GM19238 (cell line): ENCODE data around the gene MTOR.
"Not testable (repeated sequence)": the region's sequence is repeated elsewhere in the genome, so short reads cannot be mapped to it uniquely, and the experiment has no call there.

ENCODE experiments used
- DNase-seq: peaks from one replicate; pipeline ENCODE4 v3.0.0; 2011; ENCODE audit warnings: low spot score; ENCODE audit not compliant: insufficient read length

The MTOR gene

DNA sequence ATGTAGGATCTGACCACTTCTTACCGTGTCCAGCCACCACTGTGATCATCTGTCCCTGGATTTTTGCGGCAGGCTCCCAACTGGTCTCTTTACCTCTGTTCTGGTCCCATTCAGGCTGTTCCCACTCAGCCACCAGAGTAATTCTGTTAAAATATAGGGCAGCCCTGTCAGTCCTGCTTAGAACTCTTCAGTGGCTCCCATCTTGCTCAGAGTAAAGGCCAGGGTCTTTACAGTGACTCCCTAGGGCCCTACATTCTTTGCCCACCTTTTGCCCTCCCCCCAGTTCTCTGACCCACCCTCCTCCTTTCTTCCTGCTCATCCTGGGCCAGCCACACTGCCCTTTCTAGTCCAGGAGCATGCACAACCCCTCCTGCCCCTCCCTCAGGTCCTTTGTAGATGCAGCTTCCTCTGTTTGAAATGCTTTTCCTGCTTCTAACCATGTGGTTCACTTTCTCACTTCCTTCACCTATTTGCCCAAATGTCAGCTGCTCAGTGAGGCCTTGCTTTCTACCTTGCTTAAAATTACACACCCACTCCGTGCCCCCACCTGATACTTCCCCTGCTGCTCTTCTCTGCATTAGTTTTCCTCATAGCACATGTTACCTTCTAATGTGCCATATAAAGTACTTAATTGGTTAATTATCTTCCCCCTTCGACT is 18.5 kb upstream of the MTOR start:
- no peak for DNase-seq

DNA sequence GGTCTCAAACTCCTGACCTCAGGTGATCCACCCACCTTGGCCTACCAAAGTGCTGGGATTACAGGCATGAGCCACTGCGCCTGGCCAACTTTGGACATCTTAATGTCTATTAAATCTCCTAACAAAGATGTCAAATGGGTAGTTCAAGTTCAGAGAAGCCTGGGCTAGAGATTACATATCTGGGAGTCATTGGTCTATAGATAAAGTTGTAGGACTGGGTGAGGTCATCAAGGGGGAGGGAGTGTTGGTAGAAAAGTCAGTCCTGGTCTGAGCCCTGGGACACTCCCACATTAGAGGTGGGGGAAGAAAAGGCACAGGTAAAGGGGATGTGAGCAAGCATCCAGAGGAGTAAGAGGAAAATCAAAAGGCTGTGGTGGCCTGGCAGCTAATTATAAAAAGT is 17.3 kb upstream of the MTOR start:
- DNase-seq, result no peak

DNA sequence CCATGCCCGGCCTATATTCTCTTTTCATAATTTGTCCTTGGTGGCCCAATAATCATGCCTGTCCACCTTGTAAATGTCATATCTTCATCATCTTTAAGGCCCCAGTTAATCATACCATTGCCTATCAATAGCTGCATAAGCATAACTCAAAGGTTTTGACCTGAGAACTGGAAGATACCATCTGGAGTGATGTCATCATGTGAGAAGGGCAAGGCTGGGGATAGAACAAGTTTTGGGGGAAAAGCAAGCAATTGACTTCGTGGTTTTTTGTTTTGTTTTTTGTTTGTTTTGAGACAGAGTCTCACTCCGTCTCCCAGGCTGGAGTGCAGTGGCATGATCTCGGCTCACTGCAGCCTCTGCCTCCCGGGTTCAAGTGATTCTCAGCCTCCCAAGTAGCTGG is 16.8 kb upstream of the MTOR start:
- no peak for DNase-seq

DNA sequence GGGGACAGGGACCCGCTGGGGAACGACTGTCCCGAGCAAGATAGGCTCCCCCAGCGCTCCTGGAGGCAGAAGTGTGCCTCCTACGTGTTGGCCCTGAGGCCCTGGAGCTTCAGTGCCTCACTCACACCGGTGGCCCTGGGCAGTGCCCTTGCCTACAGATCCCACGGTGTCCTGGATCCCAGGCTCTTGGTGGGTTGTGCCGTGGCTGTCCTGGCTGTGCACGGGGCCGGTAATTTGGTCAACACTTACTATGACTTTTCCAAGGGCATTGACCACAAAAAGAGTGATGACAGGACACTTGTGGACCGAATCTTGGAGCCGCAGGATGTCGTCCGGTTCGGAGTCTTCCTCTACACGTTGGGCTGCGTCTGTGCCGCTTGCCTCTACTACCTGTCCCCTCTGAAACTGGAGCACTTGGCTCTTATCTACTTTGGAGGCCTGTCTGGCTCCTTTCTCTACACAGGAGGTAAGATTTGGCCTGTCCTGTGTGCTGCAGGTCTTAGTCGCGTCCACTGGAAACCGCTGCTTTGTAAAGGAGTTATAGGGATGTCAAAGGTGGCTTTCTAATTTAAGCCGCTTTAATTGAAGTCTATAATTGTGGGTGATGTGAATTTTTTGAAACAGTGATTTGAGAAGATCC is 11.4 kb upstream of the MTOR start:
- DNase-seq, result no peak

DNA sequence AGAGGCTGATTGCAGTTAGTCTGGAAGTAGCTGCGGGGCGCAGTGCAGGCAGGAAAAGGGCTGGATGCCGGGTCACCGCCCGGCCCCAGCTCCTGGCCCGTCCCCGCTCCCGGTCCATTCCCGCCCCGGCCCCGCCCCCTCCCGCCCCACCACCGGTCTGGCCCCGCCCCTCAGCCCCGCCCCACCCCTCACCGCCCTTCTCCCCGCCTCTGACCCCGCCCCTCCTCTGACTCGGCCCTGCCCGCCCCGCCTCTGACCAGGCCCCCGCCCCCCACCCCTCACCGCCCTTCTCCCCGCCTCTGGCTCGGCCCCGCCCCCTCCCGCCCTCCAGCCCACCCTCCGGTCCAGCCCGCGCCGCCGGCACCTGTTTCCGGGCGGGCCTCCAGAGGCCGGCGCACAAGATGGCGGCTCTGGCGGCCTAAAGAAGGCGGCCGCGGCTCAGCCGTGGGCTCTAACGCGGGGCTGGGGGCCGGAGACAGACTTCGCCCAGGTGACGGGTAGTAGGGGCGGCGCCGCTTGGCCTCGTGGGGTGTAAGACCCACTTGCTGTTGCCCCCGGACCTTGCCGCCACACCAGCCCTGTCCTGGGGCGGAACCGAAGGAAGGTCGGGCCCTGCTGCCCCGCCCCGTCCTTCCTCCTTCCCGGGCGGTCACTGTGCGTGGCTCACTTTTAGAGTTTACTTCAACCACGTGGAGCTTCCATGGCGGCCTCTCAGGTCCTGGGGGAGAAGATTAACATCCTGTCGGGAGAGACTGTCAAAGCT is 10.7 kb upstream of the MTOR start, which contains the start of gene UBIAD1:
Gene UBIAD1 (plus strand): TSS at position 367 of the 763 bp plus-strand sequence. CDS start 334 bp downstream, at position 701.
- DNase-seq, result peak; percentile 82

DNA sequence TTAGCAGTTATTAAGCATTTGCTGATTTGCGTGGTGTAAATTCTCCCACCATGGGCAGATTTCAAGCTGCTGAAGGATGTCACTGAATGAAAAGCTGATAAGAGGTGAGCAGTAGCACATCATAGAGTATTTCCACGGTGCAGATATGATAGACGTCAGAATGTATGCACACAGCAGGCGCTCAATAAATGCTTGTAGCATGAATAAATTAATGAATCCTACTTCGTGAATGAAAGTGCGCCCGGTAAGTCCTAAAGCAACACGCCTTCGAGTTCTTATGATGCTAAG is 10.1 kb upstream of the MTOR start:
- DNase-seq, result no peak

DNA sequence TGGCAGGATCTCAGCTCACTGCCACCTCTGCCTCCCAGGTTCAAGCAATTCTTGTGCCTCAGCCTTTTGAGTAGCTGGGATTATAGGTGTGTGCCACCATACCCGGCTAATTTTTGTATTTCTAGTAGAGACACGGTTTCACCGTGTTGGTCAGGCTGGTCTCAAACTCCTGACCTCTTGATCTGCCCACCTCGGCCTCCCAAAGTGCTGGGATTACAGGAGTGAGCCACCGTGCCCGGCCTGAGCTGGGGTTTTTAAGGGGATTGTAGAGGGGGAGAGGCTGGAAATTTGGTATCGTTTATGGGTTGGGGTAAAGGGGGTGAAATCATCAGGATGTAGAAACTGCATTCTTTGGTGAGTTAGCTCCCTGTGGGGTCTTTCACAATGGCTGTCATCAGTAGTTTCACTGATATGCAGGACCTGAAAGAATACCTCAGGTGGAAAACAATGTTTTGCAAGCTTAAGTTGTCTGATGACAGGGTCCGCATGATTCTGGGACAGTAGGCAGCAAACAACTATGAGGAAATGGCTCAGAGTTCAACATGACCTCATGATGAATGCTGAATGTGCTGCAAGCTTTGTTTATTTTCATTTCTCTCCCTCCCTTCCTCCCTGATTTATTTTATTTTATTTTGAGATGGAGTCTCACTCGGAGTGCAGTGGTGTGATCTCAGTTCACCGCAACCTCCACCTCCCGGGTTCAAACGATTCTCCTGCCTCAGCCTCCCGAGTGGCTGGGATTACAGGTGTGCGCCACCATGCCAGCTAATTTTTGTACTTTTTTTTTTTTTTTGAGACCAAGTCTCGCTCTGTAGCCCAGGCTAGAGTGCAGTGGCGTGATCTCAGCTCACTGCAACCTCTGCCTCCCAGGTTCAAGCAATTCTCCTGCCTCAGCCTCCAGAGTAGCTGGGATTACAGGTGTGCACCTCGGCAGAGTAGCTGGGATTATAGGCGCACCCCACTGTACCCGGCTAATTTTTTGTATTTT is 5.3 kb upstream of the MTOR start:
- DNase-seq, result not testable (repeated sequence)

DNA sequence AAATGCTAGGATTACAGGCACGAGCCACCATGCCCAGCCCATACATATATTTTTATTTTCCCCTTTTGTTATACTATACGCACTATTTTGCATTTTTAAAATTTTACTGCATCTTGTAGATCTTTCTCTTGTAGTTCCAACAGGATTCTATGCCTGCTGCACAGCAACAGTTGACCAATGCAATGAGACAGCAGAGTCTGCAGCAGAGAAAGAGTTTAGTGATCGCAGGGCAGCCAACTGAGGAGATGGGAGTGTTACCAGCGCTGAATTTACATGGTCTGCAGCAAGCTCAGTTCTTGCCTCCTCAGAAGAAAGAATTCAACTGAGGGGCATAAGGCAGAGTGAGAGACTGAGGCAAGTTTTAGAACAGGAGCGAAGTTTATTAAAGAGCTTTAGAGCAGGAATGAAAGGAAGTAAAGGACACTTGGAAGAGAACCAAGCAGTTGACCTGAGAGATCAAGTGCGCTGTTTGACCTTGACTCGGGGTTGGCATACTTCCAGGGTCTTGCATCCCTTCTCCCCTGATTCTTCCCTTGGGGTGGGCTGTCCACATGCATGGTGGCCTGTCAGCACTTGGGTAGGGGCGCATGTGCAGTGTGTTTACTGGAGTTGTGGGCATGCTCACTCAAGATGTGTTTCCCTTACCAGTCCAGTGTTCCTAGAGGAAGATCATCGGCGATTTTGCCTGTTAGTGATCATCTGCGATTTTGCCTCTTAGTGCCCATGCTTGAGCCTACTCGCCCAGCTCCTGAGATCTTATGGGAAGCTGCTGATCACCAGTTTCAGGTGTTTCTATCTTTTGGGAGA is 4.1 kb upstream of the MTOR start:
- no peak for DNase-seq

DNA sequence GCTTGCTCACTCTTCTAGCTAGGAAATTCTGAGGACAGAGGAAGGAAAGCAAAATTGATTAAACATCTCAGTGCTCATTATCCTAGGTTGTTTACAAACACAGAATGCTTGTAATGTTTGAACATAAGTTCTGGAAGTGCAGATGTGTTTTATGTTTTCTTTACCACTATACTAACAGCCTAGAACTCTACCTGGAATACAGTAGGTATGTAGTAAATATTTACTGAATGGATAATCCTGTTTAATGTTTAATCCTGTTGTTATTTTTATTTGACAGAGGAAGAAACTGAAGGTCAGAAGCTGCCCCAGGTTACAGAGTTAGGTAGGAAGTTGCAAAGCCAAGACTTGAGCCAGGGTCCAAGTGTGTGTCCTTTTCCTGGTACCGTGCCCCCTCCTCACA is 6.1 kb downstream of the MTOR start:
- no peak for DNase-seq

DNA sequence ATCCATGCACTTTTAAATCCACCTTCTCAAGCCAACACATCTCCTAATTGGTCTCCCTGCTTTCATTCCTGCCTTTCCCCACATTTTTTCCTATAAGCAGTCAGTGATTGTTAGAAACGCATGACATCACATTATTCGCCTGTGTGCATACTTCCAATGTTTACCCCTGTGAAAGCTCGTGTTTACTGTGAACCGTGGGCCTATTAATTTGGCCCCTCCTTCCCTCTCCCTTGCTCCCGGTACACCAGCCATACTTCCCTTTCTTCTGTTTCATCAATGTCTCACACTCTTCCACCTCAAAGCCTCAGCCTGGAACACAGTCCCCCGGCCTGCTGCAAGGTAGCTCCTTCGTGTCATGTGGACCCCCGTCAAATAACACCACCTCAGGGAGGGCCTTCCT is 9.1 kb downstream of the MTOR start:
- no peak for DNase-seq

DNA sequence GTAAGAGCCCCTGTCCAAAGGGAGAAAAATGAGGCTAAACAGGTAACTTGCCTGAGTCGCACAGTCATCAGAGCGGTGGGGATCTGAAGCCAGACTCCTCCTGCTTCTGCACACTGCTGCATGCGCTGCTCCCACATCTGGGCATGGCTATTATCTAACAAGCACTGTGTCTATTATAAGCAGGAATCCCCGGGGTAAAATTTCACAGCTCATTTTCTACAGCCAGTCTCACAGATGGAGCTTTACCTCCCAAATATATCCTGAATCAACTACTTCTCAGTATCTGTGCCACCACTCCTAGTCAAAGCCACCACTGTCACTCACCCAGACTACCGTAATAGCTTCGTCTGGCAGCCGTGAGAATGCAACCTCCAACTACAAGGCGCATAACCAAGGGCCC is 9.8 kb downstream of the MTOR start:
- DNase-seq, result no peak

DNA sequence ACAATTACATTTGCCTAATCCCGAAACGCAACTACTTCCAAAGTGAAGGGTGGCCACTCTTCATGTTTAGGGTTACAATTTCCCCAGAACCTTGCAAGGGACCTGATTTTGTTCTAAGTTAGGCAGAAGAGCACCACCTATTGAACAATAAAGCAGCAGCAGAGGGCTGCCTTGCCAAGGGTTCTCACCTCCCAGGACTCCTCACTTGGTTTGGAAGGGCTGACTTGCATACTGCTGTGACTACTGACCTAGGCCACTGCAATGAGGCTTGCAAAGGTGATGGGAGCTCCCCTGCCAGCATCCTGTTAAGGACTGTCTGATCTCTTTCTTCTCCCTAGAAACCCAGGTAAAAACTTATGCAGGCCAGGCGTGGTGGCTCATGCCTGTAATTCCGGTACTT is 14.2 kb downstream of the MTOR start:
- DNase-seq, result no peak

DNA sequence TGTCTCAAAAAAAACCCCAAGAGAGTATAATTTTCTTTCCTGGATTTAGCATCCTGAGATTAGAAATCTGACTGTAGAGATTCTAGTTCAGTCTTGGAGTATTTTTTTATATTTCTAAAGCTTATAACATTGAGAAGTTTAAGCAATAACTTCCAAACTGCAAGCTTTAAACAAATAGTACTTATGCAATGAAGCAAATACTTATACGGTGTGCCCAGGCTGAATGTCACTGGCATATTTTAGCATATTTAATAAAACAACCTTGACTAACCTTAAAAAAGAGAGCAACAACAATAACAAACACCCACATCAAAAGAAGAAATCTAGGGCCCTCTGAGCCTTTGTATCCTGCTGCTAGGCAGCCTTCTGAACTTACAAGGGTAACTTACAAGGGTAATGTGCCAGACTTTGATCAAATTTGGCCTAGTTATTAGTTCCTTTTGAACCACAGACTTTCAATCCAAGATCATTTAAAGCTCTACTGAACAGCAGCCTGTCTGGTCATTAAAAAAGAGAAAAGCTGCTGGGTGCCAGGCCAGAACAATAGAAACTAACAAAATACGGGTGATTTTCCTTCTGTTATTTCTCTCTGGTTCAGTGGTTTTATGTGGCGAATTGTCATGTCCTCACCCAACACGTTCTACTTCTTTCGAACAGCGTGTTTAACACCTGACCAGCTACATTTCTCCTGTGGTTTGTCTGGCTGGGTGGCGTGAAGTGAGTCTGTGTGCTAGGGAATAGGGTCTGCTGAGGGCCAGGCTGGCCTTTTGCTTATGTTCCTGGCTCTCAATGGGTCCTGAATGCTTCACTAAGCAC is 16.2 kb downstream of the MTOR start:
- no peak for DNase-seq

DNA sequence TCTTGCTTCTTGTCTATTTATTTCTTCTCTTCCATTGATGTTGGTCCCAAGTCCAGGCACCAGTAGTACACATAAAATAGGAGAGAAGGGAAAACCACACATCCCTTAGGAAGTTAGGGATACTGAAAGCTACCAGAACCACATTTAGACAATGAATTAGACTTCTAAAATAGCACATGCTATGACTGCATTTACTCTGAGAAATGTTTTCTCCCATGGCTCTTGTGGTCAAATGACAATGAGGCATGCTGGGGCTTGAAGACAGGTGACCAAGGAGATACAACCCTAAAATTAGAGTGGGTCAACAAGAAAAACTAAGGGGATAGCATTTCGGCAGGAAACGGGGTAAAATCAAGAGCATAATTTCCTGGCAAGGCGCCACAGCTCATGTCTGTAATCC is 17.1 kb downstream of the MTOR start:
- no peak for DNase-seq

DNA sequence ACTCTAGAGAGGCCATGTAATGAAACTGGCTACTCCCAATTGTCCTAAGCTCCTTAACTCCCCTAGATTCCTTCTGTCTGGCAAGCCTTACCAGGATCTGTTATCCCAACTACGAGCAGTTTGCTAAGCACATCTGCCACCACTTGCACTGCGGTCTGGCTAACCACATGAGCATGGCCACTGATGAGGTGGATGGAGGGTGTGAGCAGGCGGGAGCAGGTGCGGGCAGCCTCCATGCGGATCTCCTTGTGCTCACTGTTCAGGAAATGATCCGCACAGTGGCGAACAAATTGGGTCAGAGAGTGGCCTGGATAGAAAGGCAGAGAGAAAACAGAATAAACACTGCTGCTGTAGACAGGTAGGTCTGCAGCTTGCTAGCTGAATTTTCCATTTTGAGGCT is 24.0 kb downstream of the MTOR start:
- no peak for DNase-seq

DNA sequence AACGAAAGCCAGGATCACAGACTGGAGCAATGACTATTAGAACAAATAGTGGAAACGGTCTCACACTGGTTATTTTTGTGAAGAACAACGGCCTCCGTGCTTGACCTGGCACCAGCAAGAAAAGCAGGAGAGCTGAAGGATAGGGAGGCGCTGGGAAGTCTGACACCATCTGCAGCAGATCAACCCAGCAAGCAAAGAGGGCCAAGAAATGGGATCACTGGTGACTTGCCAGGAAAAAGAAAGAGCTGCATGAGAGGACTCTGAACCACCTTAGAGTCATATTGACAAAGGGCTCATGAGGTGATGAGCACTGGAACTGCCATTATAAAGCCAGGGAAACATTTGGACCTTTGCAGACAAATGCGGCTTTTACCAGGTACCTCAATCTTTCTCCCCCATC is 25.0 kb downstream of the MTOR start:
- no peak for DNase-seq

DNA sequence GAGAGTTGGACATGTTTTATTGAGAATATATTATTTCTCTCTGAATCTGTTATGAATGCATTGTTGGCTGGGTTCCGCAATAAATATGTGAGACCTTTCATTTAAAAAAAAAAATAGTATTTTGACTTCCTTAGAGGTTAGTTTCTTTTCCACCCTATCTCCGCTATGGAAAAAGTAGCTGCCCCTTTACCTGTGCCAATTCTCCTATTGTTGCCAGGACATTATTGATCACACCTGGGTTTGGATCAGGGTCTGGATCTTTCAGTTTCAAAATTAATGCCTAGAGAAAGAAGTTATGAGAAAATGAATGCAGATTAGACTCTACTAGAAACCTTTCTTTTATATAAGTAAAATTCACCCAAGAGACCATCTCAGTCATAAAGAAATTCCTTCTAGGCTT is 29.1 kb downstream of the MTOR start:
- no peak for DNase-seq

DNA sequence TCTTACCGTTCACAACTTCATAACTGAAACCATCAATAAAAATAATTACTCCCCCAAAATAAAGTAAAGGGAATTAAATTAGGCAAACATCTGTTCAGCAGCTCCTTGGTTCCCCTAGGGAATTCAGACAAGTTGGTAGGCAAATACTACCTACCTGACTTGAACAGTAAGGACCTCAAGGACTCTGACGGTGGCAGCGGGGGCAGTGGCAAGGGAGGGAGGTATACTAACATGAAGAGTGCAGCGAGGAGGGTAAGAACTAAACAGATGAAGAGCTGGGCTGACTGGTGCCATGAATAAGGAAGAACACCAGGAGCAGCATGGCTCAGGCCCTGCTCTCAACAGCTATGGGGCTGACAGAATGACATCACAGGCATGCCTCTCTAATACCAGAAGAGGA is 33.1 kb downstream of the MTOR start:
- no peak for DNase-seq

DNA sequence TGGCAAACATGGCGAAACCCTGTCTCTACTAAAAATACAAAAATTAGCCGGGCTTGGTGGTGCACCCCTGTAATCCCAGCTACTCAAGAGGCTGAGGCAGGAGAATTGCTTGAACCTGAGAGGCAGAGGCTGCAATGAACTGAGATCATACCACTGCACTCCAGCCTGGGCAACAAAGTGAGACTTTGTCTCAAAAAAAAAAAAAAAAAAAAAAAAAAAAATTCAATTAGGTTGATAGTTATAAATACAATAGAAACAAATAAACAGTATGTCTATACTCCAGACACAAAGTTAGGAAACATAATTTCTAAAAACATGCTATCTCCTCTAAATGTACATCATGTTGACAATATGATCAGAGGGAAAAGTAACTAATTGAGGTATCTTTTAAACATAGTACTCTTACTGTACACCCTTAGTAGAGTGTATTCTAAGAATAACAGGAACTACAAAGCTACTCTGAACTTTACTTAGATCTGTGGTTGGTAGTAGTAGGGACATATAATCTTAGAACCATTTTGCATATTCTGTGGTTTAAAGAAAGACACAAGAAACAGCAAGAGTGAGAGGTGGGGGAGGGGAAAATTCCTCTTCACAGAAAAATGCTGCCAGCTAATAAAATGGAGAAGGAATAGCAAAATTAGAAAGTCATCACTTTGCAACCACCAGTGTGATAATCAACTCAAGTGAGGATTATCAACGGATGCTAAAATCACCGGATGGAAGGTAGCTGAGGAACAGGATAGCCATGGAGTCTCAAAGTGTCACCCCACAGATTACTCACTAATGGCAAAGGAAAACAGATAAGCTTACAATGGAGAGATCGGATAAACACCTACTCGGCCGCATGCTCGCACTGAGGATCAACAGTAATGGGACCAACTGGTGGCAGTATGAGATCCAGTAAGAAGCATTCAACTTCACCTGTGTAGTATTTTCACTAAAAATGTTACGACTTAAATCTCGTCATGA is 35.0 kb downstream of the MTOR start:
- DNase-seq, result peak; percentile 17
